ENCODE results near the gene S1PR3.

S1PR3 gene

GRCh38 chr9:89005323-89005722 is 14.1 kb downstream of the S1PR3 start:
- no peak overlapping the region for H3K27ac ChIP-seq
- no peak overlapping the region for H3K4me3 ChIP-seq

- H3K27ac ChIP-seq: no peak overlapping the region
- no peak overlapping the region for H3K4me3 ChIP-seq
These were observed 15.0 kb downstream of the S1PR3 start for GRCh38 chr9:89006267-89006666.

- Histone ChIP-seq H3K4me3 (no peak overlapping the region), H3K27ac (no peak overlapping the region)
These were observed 16.0 kb downstream of the S1PR3 start for GRCh38 chr9:89006996-89007967.

GRCh38 chr9:89008055-89008743 is 16.9 kb downstream of the S1PR3 start:
- Histone ChIP-seq H3K27ac (no peak overlapping the region), H3K4me3 (no peak overlapping the region)

- Histone ChIP-seq H3K27ac (no peak overlapping the region), H3K4me3 (no peak overlapping the region)
These were observed 17.7 kb downstream of the S1PR3 start for GRCh38 chr9:89008744-89009545.

- no peak overlapping the region for H3K27ac ChIP-seq
- H3K4me3 ChIP-seq: no peak overlapping the region
These were observed 18.2 kb downstream of the S1PR3 start for GRCh38 chr9:89009546-89009840.

GRCh38 chr9:89010056-89010455 is 18.8 kb downstream of the S1PR3 start:
- no peak overlapping the region for H3K27ac ChIP-seq
- H3K4me3 ChIP-seq: no peak overlapping the region

- H3K27ac ChIP-seq: no peak overlapping the region
- no peak overlapping the region for H3K4me3 ChIP-seq
These were observed 19.4 kb downstream of the S1PR3 start for GRCh38 chr9:89010526-89011111.

GRCh38 chr9:89011683-89012082 is 20.4 kb downstream of the S1PR3 start:
- H3K27ac ChIP-seq: no peak overlapping the region
- no peak overlapping the region for H3K4me3 ChIP-seq

- no peak overlapping the region for H3K4me3 ChIP-seq
- no peak overlapping the region for H3K27ac ChIP-seq
These were observed 21.2 kb downstream of the S1PR3 start for GRCh38 chr9:89012294-89013042.

GRCh38 chr9:89013660-89014059 is 22.4 kb downstream of the S1PR3 start:
- Histone ChIP-seq H3K27ac (no peak overlapping the region), H3K4me3 (no peak overlapping the region)

- H3K27ac ChIP-seq: no peak overlapping the region
- H3K4me3 ChIP-seq: no peak overlapping the region
These were observed 22.9 kb downstream of the S1PR3 start for GRCh38 chr9:89014153-89014552.

GRCh38 chr9:89015336-89015735 is 24.1 kb downstream of the S1PR3 start:
- H3K4me3 ChIP-seq: no peak overlapping the region
- no peak overlapping the region for H3K27ac ChIP-seq

- no peak overlapping the region for H3K4me3 ChIP-seq
- H3K27ac ChIP-seq: peak overlapping the region in 3 of 21 experiments; percentile 26 to 77 (median 75)
These were observed 29.5 kb downstream of the S1PR3 start for GRCh38 chr9:89020754-89021153.

- Histone ChIP-seq H3K4me3 (no peak overlapping the region), H3K27ac (peak overlapping the region in 19 of 21 experiments; percentile 12 to 77 (median 48))
These were observed 30.0 kb downstream of the S1PR3 start for GRCh38 chr9:89021154-89021803.

GRCh38 chr9:89022001-89022759 is 30.9 kb downstream of the S1PR3 start:
- peak overlapping the region in 19 of 21 experiments; percentile 12 to 77 (median 57) for H3K27ac ChIP-seq
- no peak overlapping the region for H3K4me3 ChIP-seq

GRCh38 chr9:89022902-89023301 is 31.6 kb downstream of the S1PR3 start:
- no peak overlapping the region for H3K4me3 ChIP-seq
- peak overlapping the region in 15 of 21 experiments; percentile 12 to 77 (median 55) for H3K27ac ChIP-seq

- H3K4me3 ChIP-seq: no peak overlapping the region
- peak overlapping the region in 7 of 21 experiments; percentile 5 to 75 (median 58) for H3K27ac ChIP-seq
These were observed 32.5 kb downstream of the S1PR3 start for GRCh38 chr9:89023740-89024139.
